Dendritic cell treated with granulocyte-macrophage colony-stimulating factor and Interleukin-4, amounts not matched to agents 40 ng/mL and 50 ng/mL, for 4 days (primary cell): ENCODE data around the gene PLXDC2.

ENCODE experiments used
- H3K27ac Mint-ChIP-seq: one replicate; pipeline ENCODE4 v1.8.0; 2022; ENCODE audit warnings: mild to moderate bottlenecking, mixed read lengths
- H3K27me3 Mint-ChIP-seq: one replicate; pipeline ENCODE4 v1.8.0; 2022; ENCODE audit warnings: mild to moderate bottlenecking, mixed read lengths
- H3K36me3 Mint-ChIP-seq: one replicate; pipeline ENCODE4 v1.8.0; 2022; ENCODE audit warnings: low read depth, mixed read lengths
- H3K4me1 Mint-ChIP-seq: one replicate; pipeline ENCODE4 v1.8.0; 2022; ENCODE audit warnings: low read depth, mixed read lengths
- H3K4me3 Mint-ChIP-seq: one replicate; pipeline ENCODE4 v1.8.0; 2022; ENCODE audit warnings: mild to moderate bottlenecking, moderate library complexity, mixed read lengths
- H3K9me3 Mint-ChIP-seq: one replicate; pipeline ENCODE4 v1.8.0; 2022; ENCODE audit warnings: mixed read lengths
- intact Hi-C: fragments of 100-400 bp; cut with micrococcal nuclease; formaldehyde crosslinking; loops from one replicate; pipeline ENCODE4 v1.15.0; 2022

The PLXDC2 gene

GRCh38 chr10:19917751-19918478 is 101.7 kb downstream of the PLXDC2 start:
- intact Hi-C loops: no loop called here
- Mint-ChIP-seq H3K4me1 (peaks cover 59% of the 10 kb centered on the region), H3K36me3 (peaks cover 19% of the 10 kb centered on the region), H3K9me3 (peaks cover 8% of the 10 kb centered on the region), H3K4me3 (no peak overlapping the region), H3K27ac (no peak overlapping the region), H3K27me3 (no peaks in the 10 kb centered on the region)

GRCh38 chr10:19918794-19919193 is 102.6 kb downstream of the PLXDC2 start:
- no peaks in the 10 kb centered on the region for H3K27me3 Mint-ChIP-seq
- H3K9me3 Mint-ChIP-seq: peaks cover 4% of the 10 kb centered on the region
- intact Hi-C loops: no loop called here

GRCh38 chr10:19919671-19920070 is 103.4 kb downstream of the PLXDC2 start:
- H3K36me3 Mint-ChIP-seq: peaks cover 21% of the 10 kb centered on the region

More at GRCh38 chr10:19918794-19919193, 102.6 kb downstream of the PLXDC2 start:
- Mint-ChIP-seq H3K36me3 (peaks cover 15% of the 10 kb centered on the region), H3K4me3 (no peak overlapping the region), H3K27ac (no peak overlapping the region), H3K4me1 (peaks cover 56% of the 10 kb centered on the region)

GRCh38 chr10:19920075-19920726 is 104.0 kb downstream of the PLXDC2 start:
- Mint-ChIP-seq H3K4me1 (peaks cover 52% of the 10 kb centered on the region), H3K27ac (no peak overlapping the region), H3K9me3 (no peaks in the 10 kb centered on the region), H3K36me3 (peaks cover 24% of the 10 kb centered on the region), H3K4me3 (no peak overlapping the region), H3K27me3 (no peaks in the 10 kb centered on the region)
- intact Hi-C loops: no loop called here

More at GRCh38 chr10:19919671-19920070, 103.4 kb downstream of the PLXDC2 start:
- intact Hi-C loops: no loop called here
- Mint-ChIP-seq H3K4me3 (no peak overlapping the region), H3K9me3 (no peaks in the 10 kb centered on the region), H3K27ac (no peak overlapping the region), H3K4me1 (peaks cover 58% of the 10 kb centered on the region), H3K27me3 (no peaks in the 10 kb centered on the region)

- Mint-ChIP-seq H3K4me3 (no peak overlapping the region), H3K27ac (peak overlapping the region; percentile 24), H3K4me1 (peaks cover 53% of the 10 kb centered on the region), H3K36me3 (peaks cover 17% of the 10 kb centered on the region), H3K9me3 (no peaks in the 10 kb centered on the region), H3K27me3 (no peaks in the 10 kb centered on the region)
- intact Hi-C loops: no loop called here
These were observed 105.3 kb downstream of the PLXDC2 start for GRCh38 chr10:19921300-19922140.

- Mint-ChIP-seq H3K9me3 (peaks cover 7% of the 10 kb centered on the region), H3K4me1 (peaks cover 62% of the 10 kb centered on the region), H3K4me3 (no peak overlapping the region), H3K36me3 (peaks cover 24% of the 10 kb centered on the region), H3K27ac (peak overlapping the region; percentile 24), H3K27me3 (no peaks in the 10 kb centered on the region)
- intact Hi-C loops: no loop called here
These were observed 106.2 kb downstream of the PLXDC2 start for GRCh38 chr10:19922236-19922963.

GRCh38 chr10:19925064-19925463 is 108.8 kb downstream of the PLXDC2 start:
- intact Hi-C loops: no loop called here
- Mint-ChIP-seq H3K4me1 (peaks cover 53% of the 10 kb centered on the region), H3K27me3 (no peaks in the 10 kb centered on the region), H3K9me3 (peaks cover 9% of the 10 kb centered on the region), H3K27ac (no peak overlapping the region), H3K4me3 (no peak overlapping the region), H3K36me3 (peaks cover 30% of the 10 kb centered on the region)

GRCh38 chr10:19928936-19929335 is 112.7 kb downstream of the PLXDC2 start:
- no peak overlapping the region for H3K27ac Mint-ChIP-seq
- intact Hi-C loops: no loop called here
- no peaks in the 10 kb centered on the region for H3K27me3 Mint-ChIP-seq
- H3K9me3 Mint-ChIP-seq: peaks cover 9% of the 10 kb centered on the region
- peaks cover 46% of the 10 kb centered on the region for H3K36me3 Mint-ChIP-seq
- H3K4me3 Mint-ChIP-seq: no peak overlapping the region
- H3K4me1 Mint-ChIP-seq: peaks cover 54% of the 10 kb centered on the region

- Mint-ChIP-seq H3K27ac (no peak overlapping the region), H3K4me3 (no peak overlapping the region), H3K27me3 (no peaks in the 10 kb centered on the region), H3K4me1 (peaks cover 48% of the 10 kb centered on the region), H3K9me3 (peaks cover 9% of the 10 kb centered on the region), H3K36me3 (peaks cover 39% of the 10 kb centered on the region)
- intact Hi-C loops: no loop called here
These were observed 113.4 kb downstream of the PLXDC2 start for GRCh38 chr10:19929506-19930140.

GRCh38 chr10:19930936-19931893 is 115.0 kb downstream of the PLXDC2 start:
- peaks cover 9% of the 10 kb centered on the region for H3K9me3 Mint-ChIP-seq
- intact Hi-C loops: no loop called here
- H3K36me3 Mint-ChIP-seq: peaks cover 31% of the 10 kb centered on the region
- no peak overlapping the region for H3K27ac Mint-ChIP-seq
- H3K27me3 Mint-ChIP-seq: no peaks in the 10 kb centered on the region
- peaks cover 52% of the 10 kb centered on the region for H3K4me1 Mint-ChIP-seq
- no peak overlapping the region for H3K4me3 Mint-ChIP-seq

- Mint-ChIP-seq H3K9me3 (peaks cover 5% of the 10 kb centered on the region), H3K27ac (peak overlapping the region; percentile 14), H3K36me3 (peaks cover 31% of the 10 kb centered on the region), H3K27me3 (no peaks in the 10 kb centered on the region), H3K4me1 (peaks cover 44% of the 10 kb centered on the region), H3K4me3 (no peak overlapping the region)
- intact Hi-C loops: no loop called here
These were observed 115.8 kb downstream of the PLXDC2 start for GRCh38 chr10:19931894-19932590.

GRCh38 chr10:19932806-19933371 is 116.7 kb downstream of the PLXDC2 start:
- Mint-ChIP-seq H3K36me3 (peaks cover 31% of the 10 kb centered on the region), H3K4me3 (no peak overlapping the region), H3K27ac (no peak overlapping the region), H3K4me1 (peaks cover 42% of the 10 kb centered on the region), H3K27me3 (no peaks in the 10 kb centered on the region), H3K9me3 (no peaks in the 10 kb centered on the region)
- intact Hi-C loops: no loop called here
